ENCODE data around the gene MACROD2.

Gene MACROD2

GRCh38 chr20:16030253-16030652, 2034.9 kb downstream of the MACROD2 start:
- TF ChIP-seq GLIS3 (CRISPR knock-in tag; IDR thresholded peaks at IDR 0.05): no peak
- ATAC-seq: no peak

GRCh38 chr20:16035576-16035975, 2040.3 kb downstream of the MACROD2 start:
- ATAC-seq: no peak
- TF ChIP-seq TOX (CRISPR knock-in tag; IDR thresholded peaks at IDR 0.05; ENCODE audit: borderline replicate concordance) (no peak), RARB (CRISPR knock-in tag; IDR thresholded peaks at IDR 0.05) (no peak), SNAI2 (CRISPR knock-in tag; IDR thresholded peaks at IDR 0.05) (no peak), ESRRG (CRISPR knock-in tag; IDR thresholded peaks at IDR 0.05) (no peak), POU6F1 (CRISPR knock-in tag; IDR thresholded peaks at IDR 0.05; ENCODE audit: borderline replicate concordance, low read depth) (no peak)

- TF ChIP-seq GLIS3 (CRISPR knock-in tag; IDR thresholded peaks at IDR 0.05): no peak
- TF ChIP-seq CSDC2 (CRISPR knock-in tag; IDR thresholded peaks at IDR 0.05): no peak
- no peak for TF ChIP-seq TSHZ2 (CRISPR knock-in tag; IDR thresholded peaks at IDR 0.05)
- no peak for TF ChIP-seq OSR1 (CRISPR knock-in tag; IDR thresholded peaks at IDR 0.05)
- no peak for TF ChIP-seq ARNTL (CRISPR knock-in tag; IDR thresholded peaks at IDR 0.05; ENCODE audit: borderline replicate concordance, low read depth)
- no peak for TF ChIP-seq RARB (CRISPR knock-in tag; IDR thresholded peaks at IDR 0.05)
- TF ChIP-seq BACH2 (CRISPR knock-in tag; IDR thresholded peaks at IDR 0.05; ENCODE audit: borderline replicate concordance): no peak
- TF ChIP-seq TOX (CRISPR knock-in tag; IDR thresholded peaks at IDR 0.05; ENCODE audit: borderline replicate concordance): no peak
- TF ChIP-seq ZFP3 (CRISPR knock-in tag; IDR thresholded peaks at IDR 0.05): no peak
- no peak for TF ChIP-seq SNAI2 (CRISPR knock-in tag; IDR thresholded peaks at IDR 0.05)
- no peak for TF ChIP-seq TCF4 (CRISPR knock-in tag; IDR thresholded peaks at IDR 0.05; ENCODE audit: borderline replicate concordance)
- no peak for ATAC-seq
These were observed 2041.0 kb downstream of the MACROD2 start for GRCh38 chr20:16036331-16036730.

- no peak for TF ChIP-seq ZFP30 (CRISPR knock-in tag; IDR thresholded peaks at IDR 0.05)
- TF ChIP-seq ISL1 (CRISPR knock-in tag; IDR thresholded peaks at IDR 0.05): no peak
- TF ChIP-seq ARNTL (CRISPR knock-in tag; IDR thresholded peaks at IDR 0.05; ENCODE audit: borderline replicate concordance, low read depth): no peak
- TF ChIP-seq POU6F1 (CRISPR knock-in tag; IDR thresholded peaks at IDR 0.05; ENCODE audit: borderline replicate concordance, low read depth): no peak
- TF ChIP-seq PATZ1 (CRISPR knock-in tag; IDR thresholded peaks at IDR 0.05; ENCODE audit: borderline replicate concordance): no peak
- no peak for TF ChIP-seq SNAI2 (CRISPR knock-in tag; IDR thresholded peaks at IDR 0.05)
- TF ChIP-seq TSHZ2 (CRISPR knock-in tag; IDR thresholded peaks at IDR 0.05): no peak
- TF ChIP-seq ESRRG (CRISPR knock-in tag; IDR thresholded peaks at IDR 0.05): no peak
- TF ChIP-seq GLIS3 (CRISPR knock-in tag; IDR thresholded peaks at IDR 0.05): no peak
- no peak for TF ChIP-seq ZNF70 (CRISPR knock-in tag; IDR thresholded peaks at IDR 0.05)
- TF ChIP-seq TCF4 (CRISPR knock-in tag; IDR thresholded peaks at IDR 0.05; ENCODE audit: borderline replicate concordance): no peak
- no peak for TF ChIP-seq BACH2 (CRISPR knock-in tag; IDR thresholded peaks at IDR 0.05; ENCODE audit: borderline replicate concordance)
- TF ChIP-seq CSDC2 (CRISPR knock-in tag; IDR thresholded peaks at IDR 0.05): no peak
- TF ChIP-seq CREB5 (CRISPR knock-in tag; IDR thresholded peaks at IDR 0.05; ENCODE audit: low read depth): no peak
- TF ChIP-seq RARB (CRISPR knock-in tag; IDR thresholded peaks at IDR 0.05): no peak
- no peak for TF ChIP-seq ZNF8 (CRISPR knock-in tag; IDR thresholded peaks at IDR 0.05)
- TF ChIP-seq ZC3H10 (CRISPR knock-in tag; IDR thresholded peaks at IDR 0.05): no peak
- no peak for TF ChIP-seq CSRNP3 (CRISPR knock-in tag; IDR thresholded peaks at IDR 0.05)
- no peak for TF ChIP-seq ZFP3 (CRISPR knock-in tag; IDR thresholded peaks at IDR 0.05)
- no peak for TF ChIP-seq ZNF565 (CRISPR knock-in tag; conservative IDR thresholded peaks at IDR 0.05; ENCODE audit: low read depth)
- no peak for ATAC-seq
These were observed 2045.4 kb downstream of the MACROD2 start for GRCh38 chr20:16040742-16041141.
